ENCODE results near the gene GPC6. TPM values are rescaled to one million over a fixed set of nuclear protein-coding genes. Genes with fewer than 3 reads are reported as not detected.

GPC6 gene
- total RNA-seq, 1 experiment from 2014 or later = 0.22 TPM

DNA sequence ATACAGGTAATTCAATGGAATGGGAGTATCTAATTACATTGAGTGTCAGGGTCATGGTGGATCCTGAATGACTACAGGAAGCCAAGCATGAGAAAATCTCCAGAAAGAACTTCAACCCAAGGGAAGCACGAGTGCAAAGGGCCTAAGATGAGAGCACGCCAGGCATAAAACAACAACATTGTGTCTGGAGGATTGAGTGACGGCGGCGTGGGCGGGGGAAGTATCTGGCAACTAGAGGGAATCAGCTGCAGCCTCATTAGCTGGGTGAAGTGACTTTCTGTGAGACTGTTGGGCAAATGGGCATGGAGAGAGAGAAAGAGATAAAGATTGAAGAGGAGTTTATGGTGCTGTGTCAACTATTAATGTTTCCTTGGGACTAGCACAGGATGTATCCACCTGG lies 194.3 kb downstream of the GPC6 start:
- Histone ChIP-seq H3K27ac (ENCODE audit: low read depth, low read length) (no peak overlapping the region), H4K20me1 (ENCODE audit: insufficient read depth) (no peaks in the 10 kb centered on the region), H3K4me3 (replicated peaks in 1 of 2; ENCODE audit: low read depth in 1 of 2, low read length in 2 of 2) (no peak overlapping the region), H3K9ac (ENCODE audit: low read length) (no peak overlapping the region), H3K36me3 (ENCODE audit: control insufficient read depth in 1 of 2, insufficient read depth in 2 of 2, low read length in 2 of 2) (no peaks in the 10 kb centered on the region), H3K4me1 (ENCODE audit: control insufficient read depth in 1 of 2, insufficient read depth in 2 of 2, low read length in 2 of 2) (no peaks in the 10 kb centered on the region), H3K9me2 (ENCODE audit: insufficient read depth) (no peaks in the 10 kb centered on the region), H2AFZ (ENCODE audit: low read depth, low read length, poor library complexity, severe bottlenecking) (no peak overlapping the region), H3K79me2 (ENCODE audit: insufficient read depth, low read length) (no peaks in the 10 kb centered on the region), H3K4me2 (ENCODE audit: low read length) (no peak overlapping the region), H3K27me3 (ENCODE audit: insufficient read depth, low read length) (no peaks in the 10 kb centered on the region), H3K9me3 (ENCODE audit: control insufficient read depth in 1 of 2, insufficient read depth in 1 of 2, low read depth in 1 of 2, low read length in 2 of 2) (peaks cover 16 to 21% of the 10 kb centered on the region in 2 experiments; a peak in 2 of 4 replicates)
- no peak for DNase-seq (ENCODE audit: low read depth, low spot score)
- ATAC-seq = no peak
- ChIA-PET RAD21 (ENCODE audit: low non-redundant PET in 1 of 2, low total read pairs in 2 of 2, uncharacterized antibody in 2 of 2, unreplicated experiment in 2 of 2) (no interaction called here), CTCF (no interaction called here), POLR2A (no interaction called here)
- no peak for TF ChIP-seq ATF3 (IDR thresholded peaks at IDR 0.05)
- no peak for TF ChIP-seq EZH2phosphoT487 (IDR thresholded peaks at IDR 0.05; ENCODE audit: borderline replicate concordance)
- TF ChIP-seq, protein P1, sequence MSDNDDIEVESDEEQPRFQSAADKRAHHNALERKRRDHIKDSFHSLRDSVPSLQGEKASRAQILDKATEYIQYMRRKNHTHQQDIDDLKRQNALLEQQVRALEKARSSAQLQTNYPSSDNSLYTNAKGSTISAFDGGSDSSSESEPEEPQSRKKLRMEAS (IDR thresholded peaks at IDR 0.05) = no peak
- no peak for TF ChIP-seq JUND (IDR thresholded peaks at IDR 0.05)
- TF ChIP-seq SP1 (IDR thresholded peaks at IDR 0.05; ENCODE audit: low read depth) = no peak
- no peak for TF ChIP-seq SRF (IDR thresholded peaks at IDR 0.05; ENCODE audit: low read depth)
- TF ChIP-seq, protein P2, sequence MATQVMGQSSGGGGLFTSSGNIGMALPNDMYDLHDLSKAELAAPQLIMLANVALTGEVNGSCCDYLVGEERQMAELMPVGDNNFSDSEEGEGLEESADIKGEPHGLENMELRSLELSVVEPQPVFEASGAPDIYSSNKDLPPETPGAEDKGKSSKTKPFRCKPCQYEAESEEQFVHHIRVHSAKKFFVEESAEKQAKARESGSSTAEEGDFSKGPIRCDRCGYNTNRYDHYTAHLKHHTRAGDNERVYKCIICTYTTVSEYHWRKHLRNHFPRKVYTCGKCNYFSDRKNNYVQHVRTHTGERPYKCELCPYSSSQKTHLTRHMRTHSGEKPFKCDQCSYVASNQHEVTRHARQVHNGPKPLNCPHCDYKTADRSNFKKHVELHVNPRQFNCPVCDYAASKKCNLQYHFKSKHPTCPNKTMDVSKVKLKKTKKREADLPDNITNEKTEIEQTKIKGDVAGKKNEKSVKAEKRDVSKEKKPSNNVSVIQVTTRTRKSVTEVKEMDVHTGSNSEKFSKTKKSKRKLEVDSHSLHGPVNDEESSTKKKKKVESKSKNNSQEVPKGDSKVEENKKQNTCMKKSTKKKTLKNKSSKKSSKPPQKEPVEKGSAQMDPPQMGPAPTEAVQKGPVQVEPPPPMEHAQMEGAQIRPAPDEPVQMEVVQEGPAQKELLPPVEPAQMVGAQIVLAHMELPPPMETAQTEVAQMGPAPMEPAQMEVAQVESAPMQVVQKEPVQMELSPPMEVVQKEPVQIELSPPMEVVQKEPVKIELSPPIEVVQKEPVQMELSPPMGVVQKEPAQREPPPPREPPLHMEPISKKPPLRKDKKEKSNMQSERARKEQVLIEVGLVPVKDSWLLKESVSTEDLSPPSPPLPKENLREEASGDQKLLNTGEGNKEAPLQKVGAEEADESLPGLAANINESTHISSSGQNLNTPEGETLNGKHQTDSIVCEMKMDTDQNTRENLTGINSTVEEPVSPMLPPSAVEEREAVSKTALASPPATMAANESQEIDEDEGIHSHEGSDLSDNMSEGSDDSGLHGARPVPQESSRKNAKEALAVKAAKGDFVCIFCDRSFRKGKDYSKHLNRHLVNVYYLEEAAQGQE (IDR thresholded peaks at IDR 0.05; ENCODE audit: low read depth) = no peak
- TF ChIP-seq EZH2 (IDR thresholded peaks at IDR 0.05) = no peak
- TF ChIP-seq RAD21 (IDR thresholded peaks at IDR 0.05; ENCODE audit: low read depth) = no peak
- TF ChIP-seq POLR2AphosphoS5 (IDR thresholded peaks at IDR 0.05; ENCODE audit: low read depth, low read length) = no peak
- TF ChIP-seq ZNF274 (IDR thresholded peaks at IDR 0.05; ENCODE audit: low read depth, low read length) = no peak
- intact Hi-C loops (cut with micrococcal nuclease) = no loop called here
- BruUV-seq (replicated peaks) = no TSS peak
